Activated gamma-delta T cell (primary cell): Measurements from ENCODE around the gene ECM1.

Experiments
- DNase-seq: peaks from one replicate; lab custom pipeline; 2025; lab: John Stamatoyannopoulos, UW
- total RNA-seq, 2 donors: gene quantifications; one replicate each; lab custom pipeline; 2026; lab: John Stamatoyannopoulos, UW

The ECM1 gene
- 0.65 to 0.97 reads per million in 2 donors for total RNA-seq

DNA sequence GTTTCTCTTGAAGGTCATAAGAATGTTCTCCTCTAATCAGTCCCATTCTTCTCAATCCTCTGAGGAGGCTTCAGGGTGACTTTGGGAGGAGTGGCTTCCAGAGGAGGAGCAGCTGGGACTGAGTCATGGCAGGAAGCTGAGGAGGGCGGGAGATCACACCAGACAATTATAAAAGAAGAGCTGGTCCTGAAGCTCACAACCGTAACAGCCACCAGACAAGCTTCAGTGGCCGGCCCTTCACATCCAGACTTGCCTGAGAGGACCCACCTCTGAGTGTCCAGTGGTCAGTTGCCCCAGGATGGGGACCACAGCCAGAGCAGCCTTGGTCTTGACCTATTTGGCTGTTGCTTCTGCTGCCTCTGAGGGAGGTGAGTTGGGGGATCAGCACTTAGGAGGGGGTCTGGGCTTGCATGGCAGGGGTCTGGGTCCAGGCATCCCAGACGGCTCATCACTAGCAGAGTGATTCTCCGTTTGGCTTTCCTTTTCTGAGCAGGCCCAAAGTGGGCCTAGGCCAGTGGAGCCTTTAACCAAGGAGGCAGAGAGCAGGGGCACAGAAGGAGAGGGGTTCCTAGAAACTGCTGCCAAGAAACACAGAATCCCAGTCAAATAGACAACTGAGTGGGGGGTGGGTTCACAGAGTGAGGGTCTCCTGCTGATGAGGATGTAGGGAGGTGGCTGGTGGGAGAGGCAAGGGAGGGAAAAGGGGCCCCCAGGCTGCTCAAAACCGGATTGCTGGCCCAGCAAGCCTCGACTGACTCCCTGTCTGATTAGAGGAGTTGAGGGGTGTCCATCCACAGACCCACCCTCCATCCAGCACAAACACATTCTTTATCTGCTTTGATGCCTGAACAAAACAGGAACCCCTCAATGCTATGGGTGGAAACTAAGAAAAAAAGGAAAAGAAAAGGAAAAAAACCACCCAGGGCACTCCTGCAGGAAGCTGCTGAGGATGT is at the start of gene ECM1:
Gene ECM1, plus strand, starts transcription at position 198 of the 953 bp plus-strand sequence. Its CDS starts 101 bp downstream, at position 299.
- no peak for DNase-seq

DNA sequence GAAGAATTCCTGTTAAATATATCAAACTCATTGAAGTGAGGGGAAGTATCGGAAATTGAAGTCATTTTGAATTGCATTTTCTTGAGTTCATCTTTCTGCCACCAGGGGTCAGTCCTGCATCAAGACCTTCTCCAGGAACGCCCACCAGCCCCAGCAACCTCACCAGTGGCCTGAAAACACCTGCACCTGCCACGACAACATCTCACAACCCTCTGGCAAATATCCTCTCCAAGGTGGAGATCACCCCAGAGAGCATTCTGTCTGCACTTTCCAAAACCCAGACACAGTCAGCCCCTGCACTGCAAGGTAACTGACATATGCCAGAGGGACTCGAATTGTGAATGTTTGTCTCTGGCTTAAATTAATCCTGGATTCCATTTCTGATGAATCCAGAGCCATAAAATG is 43.5 kb upstream of the ECM1 start:
- no peak for DNase-seq

DNA sequence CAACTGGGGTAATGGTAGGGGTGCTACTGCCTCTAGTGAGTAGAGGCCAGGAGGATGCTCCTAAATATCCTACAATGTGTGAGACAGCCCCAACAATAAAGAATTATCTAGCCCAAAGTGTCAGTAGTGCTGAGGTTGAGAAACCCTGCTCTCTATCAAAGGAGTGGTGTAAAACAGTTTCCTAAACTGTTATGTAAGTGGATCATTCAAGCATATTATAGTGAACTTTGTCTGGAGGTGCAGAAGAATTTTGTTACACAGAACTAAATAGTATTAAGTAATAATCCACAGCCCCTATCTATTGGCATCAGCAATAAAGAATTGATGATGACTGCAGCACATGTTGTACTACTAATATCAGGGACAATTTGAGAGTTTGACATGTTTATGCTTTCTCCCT is 40.9 kb upstream of the ECM1 start:
- no peak for DNase-seq

DNA sequence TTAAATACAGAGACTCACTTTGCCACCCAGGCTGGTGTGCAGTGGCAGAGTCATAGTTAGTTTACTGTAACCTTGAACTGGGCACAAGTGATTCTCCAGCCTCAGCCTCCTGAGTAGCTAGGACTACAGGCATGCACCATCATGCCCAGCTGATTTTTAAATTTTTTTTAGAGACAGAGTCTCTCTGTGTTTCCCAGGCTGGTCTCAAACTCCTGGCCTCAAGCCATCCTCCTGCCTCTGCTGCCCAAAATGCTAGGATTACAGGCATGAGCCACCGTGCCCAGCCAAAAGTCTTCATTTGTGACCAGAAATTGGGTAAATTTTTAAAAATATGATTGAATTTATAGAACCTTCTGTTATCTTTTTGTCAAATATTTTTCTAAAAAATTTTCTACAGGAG is 38.6 kb upstream of the ECM1 start:
- no peak for DNase-seq

DNA sequence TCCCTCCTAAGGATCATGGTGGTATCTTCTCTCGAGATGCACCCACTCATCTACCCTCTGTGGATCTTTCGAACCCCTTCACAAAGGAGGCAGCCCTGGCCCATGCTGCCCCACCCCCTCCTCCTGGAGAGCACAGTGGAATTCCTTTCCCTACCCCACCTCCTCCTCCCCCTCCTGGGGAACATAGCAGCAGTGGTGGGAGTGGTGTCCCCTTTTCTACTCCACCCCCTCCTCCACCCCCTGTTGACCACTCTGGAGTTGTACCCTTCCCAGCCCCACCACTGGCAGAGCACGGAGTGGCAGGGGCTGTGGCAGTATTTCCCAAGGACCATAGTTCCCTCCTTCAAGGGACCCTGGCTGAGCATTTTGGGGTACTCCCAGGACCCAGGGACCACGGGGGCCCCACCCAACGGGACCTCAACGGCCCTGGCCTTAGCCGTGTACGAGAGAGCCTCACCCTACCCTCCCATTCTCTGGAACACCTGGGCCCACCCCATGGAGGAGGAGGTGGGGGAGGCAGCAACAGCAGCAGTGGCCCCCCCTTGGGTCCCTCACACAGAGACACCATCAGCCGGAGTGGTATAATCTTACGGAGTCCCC is 35.2 kb upstream of the ECM1 start:
- no peak for DNase-seq

DNA sequence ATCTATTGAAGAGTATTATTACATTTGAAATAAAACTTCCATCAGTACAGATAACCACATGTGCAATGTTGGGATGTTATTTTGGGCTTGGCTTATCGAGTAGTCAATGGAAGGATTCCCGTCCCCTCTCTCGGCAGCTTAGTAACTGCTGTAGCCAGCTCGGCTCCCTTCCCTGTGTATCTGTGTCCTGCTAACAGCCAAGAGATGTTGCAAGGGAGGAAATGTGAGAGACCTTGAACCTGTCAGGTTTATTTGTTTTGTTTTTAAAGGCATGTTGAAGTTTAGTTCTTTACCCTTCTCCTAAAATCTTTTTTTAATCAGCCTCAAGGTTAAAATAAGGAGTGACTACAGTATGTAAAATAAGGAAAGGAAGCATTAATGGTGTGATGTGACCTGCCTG is 34.2 kb upstream of the ECM1 start:
- no peak for DNase-seq

DNA sequence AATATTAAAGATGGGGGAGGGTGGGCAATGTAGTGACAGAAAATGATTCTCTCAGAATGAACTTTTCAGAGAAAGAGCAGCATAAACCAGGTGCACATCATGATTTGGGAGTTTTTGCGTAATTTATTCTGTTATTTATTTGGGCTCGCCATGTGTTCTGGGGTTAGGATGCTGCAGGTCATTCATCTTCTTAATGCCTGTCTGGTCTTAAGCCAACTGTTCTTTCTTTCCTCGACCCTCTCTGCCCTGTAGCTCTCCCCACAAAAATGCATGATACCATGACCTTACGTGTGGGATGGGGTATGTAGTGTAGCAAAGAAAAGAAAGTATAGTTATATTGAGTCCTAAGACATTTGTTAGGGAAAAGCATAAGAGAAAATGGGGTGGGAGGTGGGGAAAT is 33.0 kb upstream of the ECM1 start:
- DNase-seq = no peak

DNA sequence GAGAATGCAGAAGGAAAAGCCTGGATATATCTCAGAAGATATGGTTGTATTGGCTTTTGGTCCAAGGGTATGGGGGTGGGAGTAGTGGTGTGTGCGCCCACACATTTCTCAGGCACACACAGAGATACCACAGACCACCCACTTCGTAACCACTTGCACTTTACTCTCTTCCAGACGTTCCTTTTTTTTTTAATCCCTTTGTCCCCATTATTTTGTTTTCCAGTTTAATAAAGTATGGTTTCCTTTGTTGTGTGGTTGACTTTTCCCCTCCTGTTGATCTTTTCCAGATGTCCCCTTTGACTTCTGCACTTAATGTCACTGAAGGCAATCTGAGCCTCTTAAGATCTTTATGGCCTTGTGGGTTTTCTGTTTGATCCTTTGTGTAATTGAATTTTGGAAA is 31.2 kb upstream of the ECM1 start:
- DNase-seq = no peak

DNA sequence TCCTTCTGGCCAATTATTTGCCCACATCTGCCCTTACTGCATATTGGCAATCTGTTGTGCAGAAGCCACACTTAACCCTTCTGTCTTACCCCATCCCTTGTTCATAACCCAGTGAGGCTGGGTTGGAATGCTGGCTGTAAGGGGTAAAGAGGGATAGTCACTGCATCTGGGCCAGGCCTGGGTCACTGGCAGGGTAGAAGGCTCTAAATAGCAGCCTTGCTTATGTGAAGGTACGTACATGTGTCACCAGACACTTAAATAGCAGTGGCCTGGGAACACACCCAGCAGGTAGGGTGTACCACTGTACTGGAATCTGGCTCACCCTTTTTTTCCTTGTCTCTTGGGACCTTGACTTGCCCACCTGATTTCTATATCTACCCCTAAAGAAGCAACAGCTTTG is 30.6 kb upstream of the ECM1 start:
- DNase-seq = no peak

DNA sequence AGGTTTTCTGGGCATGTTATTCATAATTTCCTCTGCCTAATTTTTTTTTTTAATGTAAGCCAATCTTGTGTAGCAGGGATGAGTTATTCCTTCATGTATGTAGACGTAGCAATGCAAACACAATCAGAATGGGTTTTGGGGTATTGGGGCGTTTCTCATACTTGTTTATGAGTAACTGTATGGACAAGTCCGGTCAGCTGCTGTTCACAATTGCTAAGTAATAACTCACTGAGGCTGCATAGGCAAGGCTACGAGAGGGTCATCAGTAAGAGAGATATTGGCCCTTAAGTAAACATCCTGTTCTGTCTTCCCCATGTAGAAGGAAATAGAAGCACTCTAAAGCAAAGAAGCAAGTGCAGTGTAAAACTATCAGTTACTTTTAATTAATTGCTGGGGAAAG is 30.2 kb upstream of the ECM1 start:
- no peak for DNase-seq

DNA sequence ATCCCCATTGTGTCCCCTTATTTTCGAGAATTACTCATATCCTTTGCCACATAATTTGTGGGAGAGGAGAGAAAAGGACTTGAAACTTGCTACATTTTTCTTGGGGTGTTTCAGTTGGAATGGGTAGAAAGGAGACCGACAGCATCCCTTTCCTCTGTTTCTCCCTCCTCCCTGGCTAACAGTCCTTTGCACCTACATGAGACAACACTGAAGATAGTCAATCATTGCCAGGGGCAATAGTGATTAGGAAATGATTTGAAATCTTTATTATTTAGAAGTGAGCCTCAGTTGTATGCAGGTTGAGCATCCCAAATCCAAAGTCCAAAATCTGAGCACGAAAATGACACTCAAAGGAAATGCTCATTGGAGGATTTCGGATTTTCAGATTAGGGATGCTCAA is 28.5 kb upstream of the ECM1 start:
- DNase-seq = no peak

DNA sequence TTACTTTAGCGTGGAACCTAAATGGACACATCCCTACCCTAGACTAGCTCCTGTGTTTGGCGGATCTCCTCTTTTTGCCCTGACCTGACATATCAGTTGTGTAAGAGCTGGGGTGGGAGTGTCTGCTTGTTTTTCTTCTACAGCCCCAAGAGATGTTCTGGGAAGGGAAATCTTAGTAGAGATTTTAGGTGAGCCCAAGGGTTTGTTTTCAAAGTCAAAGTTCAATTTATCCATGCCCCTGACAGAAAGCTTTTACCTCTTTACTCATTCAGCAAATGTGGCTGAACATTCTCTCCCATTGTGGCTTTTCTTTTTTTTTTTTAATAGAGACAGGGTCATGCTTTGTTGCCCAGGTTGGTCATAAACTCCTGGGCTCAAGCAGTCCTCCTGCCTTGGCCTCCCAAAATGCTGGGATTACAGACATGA is 28.0 kb upstream of the ECM1 start:
- DNase-seq = no peak

DNA sequence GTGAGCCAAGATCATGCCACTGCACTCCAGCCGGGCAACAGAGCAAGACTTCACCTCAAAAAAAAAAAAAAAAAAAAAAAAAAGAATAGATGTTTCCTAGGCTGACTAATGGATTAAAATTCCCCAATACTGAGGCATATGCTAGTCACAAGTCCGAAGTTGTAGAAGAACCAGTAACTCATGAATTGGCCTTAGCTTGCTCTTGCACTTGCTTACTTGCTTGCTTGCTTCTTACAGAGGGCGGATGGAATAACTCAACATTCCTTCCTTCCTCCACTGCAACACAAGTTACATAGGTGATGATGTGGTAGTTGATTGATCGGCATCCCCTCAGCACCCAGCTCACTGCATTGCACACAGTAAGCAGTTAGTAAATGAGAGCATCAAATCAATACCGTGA is 23.5 kb upstream of the ECM1 start:
- no peak for DNase-seq

DNA sequence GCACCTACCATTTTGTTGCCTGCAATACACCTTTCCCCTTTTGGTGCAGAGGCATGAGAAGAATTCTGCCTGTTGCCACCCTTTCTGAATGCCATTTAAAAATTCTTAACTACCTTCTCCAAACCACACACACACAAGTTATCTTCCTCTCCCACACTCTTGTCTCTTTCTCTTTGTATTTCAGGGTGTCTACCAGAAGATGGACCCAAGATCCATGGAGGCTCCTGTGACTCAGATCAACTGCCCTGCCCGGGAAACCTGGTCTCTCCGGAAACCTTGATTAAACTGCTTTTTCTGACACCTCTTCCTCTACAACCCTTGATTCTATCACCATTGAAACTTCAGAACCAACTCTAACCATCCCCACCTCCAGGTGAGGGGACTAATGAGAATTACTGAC is 23.0 kb upstream of the ECM1 start:
- no peak for DNase-seq

DNA sequence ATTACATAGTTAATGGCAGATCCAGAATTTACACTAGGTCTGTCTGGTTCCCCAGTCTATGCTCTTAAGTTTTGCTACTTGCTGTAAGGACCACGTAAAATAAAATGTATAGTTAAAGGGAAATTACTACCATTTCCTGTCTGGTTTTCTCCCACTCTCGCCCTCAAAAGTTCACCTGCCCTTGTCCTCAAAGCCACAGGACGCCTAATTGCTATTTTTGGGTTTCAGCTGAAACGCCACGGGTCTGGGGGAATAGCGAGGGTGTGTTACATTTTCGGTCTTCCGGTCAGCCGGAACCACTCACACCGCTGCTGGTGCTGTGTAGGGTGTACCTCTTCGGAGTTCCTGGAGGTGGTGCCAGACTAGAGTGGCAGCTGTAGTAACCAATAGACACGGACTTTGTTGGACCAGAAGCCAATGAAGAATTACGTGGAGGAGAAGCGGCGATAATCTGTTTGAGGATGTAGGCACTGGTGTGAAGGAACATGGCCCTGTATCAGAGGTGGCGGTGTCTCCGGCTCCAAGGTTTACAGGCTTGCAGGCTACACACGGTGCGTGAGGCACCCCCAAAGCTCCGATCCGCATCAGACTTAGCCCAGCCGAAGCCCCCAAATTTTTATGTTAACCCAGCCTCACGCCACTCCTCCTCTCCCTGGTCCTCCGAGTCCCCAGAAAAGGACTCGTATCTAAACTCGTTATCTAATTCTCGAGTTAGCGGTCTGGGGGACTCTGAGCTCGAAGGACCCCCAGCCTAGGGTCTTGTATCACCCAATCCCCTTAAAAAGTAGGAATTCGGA is 20.7 kb upstream of the ECM1 start, which contains the start of gene TARS2:
Gene TARS2, plus strand, starts transcription at position 454 of the 797 bp plus-strand sequence. Its CDS starts 32 bp downstream, at position 486.
- DNase-seq = no peak

DNA sequence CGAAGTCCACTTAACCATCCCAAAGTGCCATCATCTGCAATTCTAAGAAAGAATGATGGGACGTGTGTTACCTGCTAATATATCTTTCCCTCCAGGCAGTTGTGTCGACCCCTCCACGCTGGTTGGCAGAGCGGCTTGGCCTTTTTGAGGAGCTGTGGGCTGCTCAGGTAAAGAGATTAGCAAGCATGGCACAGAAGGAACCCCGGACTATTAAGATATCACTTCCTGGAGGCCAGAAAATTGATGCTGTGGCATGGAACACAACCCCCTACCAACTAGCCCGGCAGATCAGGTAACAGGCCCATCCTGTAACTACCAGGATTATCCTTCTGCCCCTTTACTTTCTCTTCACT is 20.2 kb upstream of the ECM1 start:
- DNase-seq = no peak

DNA sequence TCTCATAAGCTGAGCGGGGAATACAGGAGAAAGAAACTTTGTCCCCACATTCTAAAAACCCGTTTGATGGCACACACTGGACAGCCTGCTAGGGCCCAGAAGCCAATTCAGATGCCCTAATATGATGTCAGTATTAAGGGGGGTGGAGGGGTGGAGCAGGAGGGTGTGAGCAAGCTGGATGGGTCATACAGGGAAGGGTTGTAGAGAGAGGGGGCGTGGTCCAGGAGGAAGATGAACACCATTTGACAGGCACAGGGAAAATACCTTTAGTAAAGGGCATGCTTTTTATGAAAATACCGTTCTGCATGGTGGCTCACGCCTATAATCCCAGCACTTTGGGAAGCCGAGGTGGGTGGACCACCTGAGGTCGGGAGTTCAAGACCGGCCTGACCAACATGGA is 14.7 kb upstream of the ECM1 start:
- no peak for DNase-seq

DNA sequence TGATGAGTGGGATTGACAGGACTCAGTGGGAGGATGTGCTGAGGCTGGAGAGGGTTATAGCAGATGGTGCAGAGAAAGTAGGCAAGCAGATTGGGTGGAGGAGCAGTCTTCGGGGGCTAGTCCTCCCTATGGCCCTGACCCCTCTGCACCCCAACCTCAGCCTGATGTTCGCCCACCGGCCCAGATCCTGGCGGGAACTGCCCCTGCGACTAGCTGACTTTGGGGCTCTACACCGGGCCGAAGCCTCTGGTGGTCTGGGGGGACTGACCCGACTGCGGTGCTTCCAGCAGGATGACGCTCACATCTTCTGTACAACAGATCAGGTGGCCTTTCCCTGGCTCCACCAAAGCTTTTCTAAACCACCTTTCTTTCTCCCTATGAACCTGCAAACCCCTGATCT is 9.6 kb upstream of the ECM1 start:
- DNase-seq = no peak

DNA sequence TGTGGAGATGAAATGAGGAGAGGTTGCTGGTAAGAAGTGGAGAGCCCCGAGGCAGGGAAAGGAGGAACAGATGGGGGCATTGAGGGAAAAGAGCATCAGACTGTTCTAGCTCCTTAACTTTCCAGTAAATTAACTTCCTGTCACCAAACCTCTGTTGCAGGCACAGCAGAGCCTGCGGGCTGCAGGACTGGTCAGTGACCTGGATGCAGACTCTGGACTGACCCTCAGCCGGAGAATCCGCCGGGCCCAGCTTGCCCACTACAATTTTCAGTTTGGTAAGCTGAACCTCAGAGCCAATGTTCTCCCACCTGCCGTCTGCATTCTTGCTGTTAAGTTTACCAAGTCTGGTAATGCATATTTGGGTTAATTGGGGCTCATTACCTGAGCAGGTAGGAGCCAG is 2.5 kb upstream of the ECM1 start:
- DNase-seq = no peak

DNA sequence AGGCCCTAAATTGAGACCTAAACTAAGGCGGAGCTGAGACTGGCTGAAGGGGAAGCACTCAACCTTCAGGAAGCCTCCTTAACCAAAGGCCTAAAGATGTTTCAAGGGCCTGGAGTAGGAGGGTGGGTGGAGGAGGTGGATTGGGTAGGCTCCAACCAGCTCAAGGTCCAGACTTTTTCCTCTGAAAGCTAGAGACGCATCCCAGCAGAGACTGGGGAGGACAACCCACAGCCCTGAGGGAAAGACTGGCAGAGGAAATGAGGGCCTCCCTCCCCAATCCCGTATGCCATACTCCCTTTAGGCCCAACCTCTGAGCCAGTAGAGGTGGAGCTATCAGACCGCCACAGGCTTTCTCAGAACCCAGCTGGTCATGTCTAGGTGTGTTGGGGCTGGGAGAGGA is 1.1 kb downstream of the ECM1 start:
- DNase-seq = no peak

DNA sequence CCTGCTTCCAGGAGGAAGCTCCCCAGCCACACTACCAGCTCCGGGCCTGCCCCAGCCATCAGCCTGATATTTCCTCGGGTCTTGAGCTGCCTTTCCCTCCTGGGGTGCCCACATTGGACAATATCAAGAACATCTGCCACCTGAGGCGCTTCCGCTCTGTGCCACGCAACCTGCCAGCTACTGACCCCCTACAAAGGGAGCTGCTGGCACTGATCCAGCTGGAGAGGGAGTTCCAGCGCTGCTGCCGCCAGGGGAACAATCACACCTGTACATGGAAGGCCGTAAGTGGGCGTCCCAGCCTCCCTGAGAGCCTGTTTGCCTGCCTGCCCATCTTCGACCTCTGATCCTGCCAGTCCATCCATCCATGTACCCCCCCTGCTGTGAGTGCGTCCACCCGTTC is 3.6 kb downstream of the ECM1 start:
- DNase-seq = no peak

DNA sequence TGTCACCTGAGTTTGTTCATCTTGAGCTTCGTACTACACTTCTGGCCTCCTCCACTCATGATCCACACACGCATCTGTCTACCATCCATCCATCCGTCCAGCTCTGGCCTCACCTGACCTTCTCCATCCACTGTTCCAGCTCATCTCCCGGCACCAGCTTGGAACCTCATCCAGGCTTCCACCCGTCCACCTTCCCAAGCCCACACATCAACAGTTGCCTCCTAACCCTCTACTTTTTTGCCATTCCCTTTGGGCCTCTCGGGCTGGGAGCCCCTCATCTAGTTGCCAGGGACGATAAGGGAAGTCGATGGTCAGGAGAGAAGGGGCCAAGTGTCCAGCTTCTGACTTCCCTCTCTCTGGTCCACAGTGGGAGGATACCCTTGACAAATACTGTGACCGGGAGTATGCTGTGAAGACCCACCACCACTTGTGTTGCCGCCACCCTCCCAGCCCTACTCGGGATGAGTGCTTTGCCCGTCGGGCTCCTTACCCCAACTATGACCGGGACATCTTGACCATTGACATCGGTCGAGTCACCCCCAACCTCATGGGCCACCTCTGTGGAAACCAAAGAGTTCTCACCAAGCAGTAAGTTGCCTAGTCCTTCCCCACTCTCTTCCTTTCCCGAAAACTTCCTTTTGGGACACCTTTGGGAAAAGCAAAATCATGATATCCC is 4.2 kb downstream of the ECM1 start:
- DNase-seq = no peak
